Retinal pigment epithelial cell (primary cell): ENCODE measurements around the gene PLD1.
A peak's percentile ranks its signal among the peaks of the same experiment; 100 is the strongest.
"Not testable (repeated sequence)": the region's sequence is repeated elsewhere in the genome, so short reads cannot be mapped to it uniquely, and the experiment has no call there.

Experiments
- DNase-seq: peaks from one replicate; pipeline ENCODE4 v3.0.0-alpha.2; 2010; ENCODE audit warnings: low read depth
- H3K4me3 ChIP-seq: 2 replicates; pipeline ENCODE4 v1.5.1; 2011; ENCODE audit warnings: mild to moderate bottlenecking, low read length, control low read depth, moderate library complexity
- CTCF ChIP-seq: conservative IDR thresholded peaks from 2 replicates; pipeline ENCODE4 v1.5.1; 2011; ENCODE audit warnings: low read depth, low read length, control low read depth, inconsistent platforms

Gene PLD1

GRCh38 chr3:171809861-171810628 lies at the start of gene PLD1:
TSS of gene PLD1 (minus strand) at chr3:171810483. CDS start at chr3:171738051, 72,432 bp downstream.
- peak within 1 kb of the TSS; percentile 74 for H3K4me3 ChIP-seq
- peak; percentile 71 for DNase-seq
- no peak for TF ChIP-seq CTCF

GRCh38 chr3:171858770-171859169 lies 48.5 kb upstream of the PLD1 start:
- H3K4me3 ChIP-seq, DNase-seq: not testable (repeated sequence)

- no peak for DNase-seq
These were observed 44.5 kb upstream of the PLD1 start for GRCh38 chr3:171854649-171855305.

GRCh38 chr3:171851660-171852058 lies 41.4 kb upstream of the PLD1 start:
- H3K4me3 ChIP-seq: no peak overlapping the region
- no peak for TF ChIP-seq CTCF
- no peak for DNase-seq

More at GRCh38 chr3:171854649-171855305, 44.5 kb upstream of the PLD1 start:
- no peak for TF ChIP-seq CTCF
- H3K4me3 ChIP-seq: no peak overlapping the region

- no peak overlapping the region for H3K4me3 ChIP-seq
- no peak for DNase-seq
- TF ChIP-seq CTCF: no peak
These were observed 40.8 kb upstream of the PLD1 start for GRCh38 chr3:171850960-171851659.

GRCh38 chr3:171850320-171850959 lies 40.2 kb upstream of the PLD1 start:
- no peak for TF ChIP-seq CTCF
- no peak overlapping the region for H3K4me3 ChIP-seq
- no peak for DNase-seq
